ENCODE measurements around the gene PDE2A.
A peak's percentile ranks its signal among the peaks of the same experiment; 100 is the strongest.

Gene PDE2A

GRCh38 chr11:72537051-72537450 lies 137.2 kb downstream of the PDE2A start:
- no peak overlapping the region for H3K9ac ChIP-seq (ENCODE audit: low read length)
- no peak overlapping the region for H4K8ac ChIP-seq (ENCODE audit: low read depth, low read length)
- H3K18ac ChIP-seq (ENCODE audit: low read length) = no peak overlapping the region
- H3K36me3 ChIP-seq (ENCODE audit: control insufficient read depth, insufficient read depth, low read length) = no peaks in the 10 kb centered on the region
- H3K4me1 ChIP-seq (ENCODE audit: control insufficient read depth, low read depth, low read length) = peaks cover 3% of the 10 kb centered on the region
- H3K27ac ChIP-seq (ENCODE audit: low read depth, low read length) = no peak overlapping the region
- H3K4ac ChIP-seq (ENCODE audit: low read depth, low read length) = no peak overlapping the region
- H3K79me2 ChIP-seq (ENCODE audit: control insufficient read depth, insufficient read depth, low read length) = no peaks in the 10 kb centered on the region
- no peak overlapping the region for H2BK15ac ChIP-seq (replicated peaks; ENCODE audit: low read depth)
- H2AK5ac ChIP-seq (ENCODE audit: low read length) = no peak overlapping the region
- no peak for DNase-seq
- no peak overlapping the region for H3K4me3 ChIP-seq (ENCODE audit: low read length)
- no peak overlapping the region for H3K23ac ChIP-seq (ENCODE audit: low read length)
- H2BK120ac ChIP-seq (ENCODE audit: low read depth, low read length) = no peak overlapping the region
- H3K4me2 ChIP-seq (ENCODE audit: low read length) = no peak overlapping the region
- WGBS (ENCODE audit: extremely low coverage, insufficient coverage, low lambda C conversion rate) = no CpG with 5 or more reads among the region's 2 CpGs
- H2BK5ac ChIP-seq (ENCODE audit: low read length) = no peak overlapping the region
- H3K79me1 ChIP-seq (ENCODE audit: low read length) = no peaks in the 10 kb centered on the region
- no peaks in the 10 kb centered on the region for H3K27me3 ChIP-seq (ENCODE audit: insufficient read depth, low read length, poor library complexity)
- H4K5ac ChIP-seq (ENCODE audit: low read length) = no peak overlapping the region
- H3K56ac ChIP-seq (ENCODE audit: low read length) = no peak overlapping the region

- no peak overlapping the region for H2AK5ac ChIP-seq (ENCODE audit: low read length)
- peak overlapping the region; percentile 8 for H4K5ac ChIP-seq (ENCODE audit: low read length)
- peak; percentile 78 for DNase-seq
- no peaks in the 10 kb centered on the region for H3K27me3 ChIP-seq (ENCODE audit: insufficient read depth, low read length, poor library complexity)
- H3K18ac ChIP-seq (ENCODE audit: low read length) = peak overlapping the region; percentile 87
- H2BK5ac ChIP-seq (ENCODE audit: low read length) = peak overlapping the region; percentile 89
- H3K9ac ChIP-seq (ENCODE audit: low read length) = peak overlapping the region; percentile 12
- peak overlapping the region; percentile 39 for H2BK15ac ChIP-seq (replicated peaks; ENCODE audit: low read depth)
- peaks cover 3% of the 10 kb centered on the region for H3K4me1 ChIP-seq (ENCODE audit: control insufficient read depth, low read depth, low read length)
- no peak overlapping the region for H3K4me3 ChIP-seq (ENCODE audit: low read length)
- peak overlapping the region; percentile 71 for H3K56ac ChIP-seq (ENCODE audit: low read length)
- peak overlapping the region; percentile 89 for H3K27ac ChIP-seq (ENCODE audit: low read depth, low read length)
- H3K79me2 ChIP-seq (ENCODE audit: control insufficient read depth, insufficient read depth, low read length) = no peaks in the 10 kb centered on the region
- H4K8ac ChIP-seq (ENCODE audit: low read depth, low read length) = no peak overlapping the region
- no peaks in the 10 kb centered on the region for H3K79me1 ChIP-seq (ENCODE audit: low read length)
- no CpG with 5 or more reads among the region's 3 CpGs for WGBS (ENCODE audit: extremely low coverage, insufficient coverage, low lambda C conversion rate)
- peak overlapping the region; percentile 83 for H3K4ac ChIP-seq (ENCODE audit: low read depth, low read length)
- H3K4me2 ChIP-seq (ENCODE audit: low read length) = no peak overlapping the region
- no peak overlapping the region for H2BK120ac ChIP-seq (ENCODE audit: low read depth, low read length)
- H3K36me3 ChIP-seq (ENCODE audit: control insufficient read depth, insufficient read depth, low read length) = no peaks in the 10 kb centered on the region
- H3K23ac ChIP-seq (ENCODE audit: low read length) = no peak overlapping the region
These were observed 139.1 kb downstream of the PDE2A start for GRCh38 chr11:72535194-72535547.

DNA sequence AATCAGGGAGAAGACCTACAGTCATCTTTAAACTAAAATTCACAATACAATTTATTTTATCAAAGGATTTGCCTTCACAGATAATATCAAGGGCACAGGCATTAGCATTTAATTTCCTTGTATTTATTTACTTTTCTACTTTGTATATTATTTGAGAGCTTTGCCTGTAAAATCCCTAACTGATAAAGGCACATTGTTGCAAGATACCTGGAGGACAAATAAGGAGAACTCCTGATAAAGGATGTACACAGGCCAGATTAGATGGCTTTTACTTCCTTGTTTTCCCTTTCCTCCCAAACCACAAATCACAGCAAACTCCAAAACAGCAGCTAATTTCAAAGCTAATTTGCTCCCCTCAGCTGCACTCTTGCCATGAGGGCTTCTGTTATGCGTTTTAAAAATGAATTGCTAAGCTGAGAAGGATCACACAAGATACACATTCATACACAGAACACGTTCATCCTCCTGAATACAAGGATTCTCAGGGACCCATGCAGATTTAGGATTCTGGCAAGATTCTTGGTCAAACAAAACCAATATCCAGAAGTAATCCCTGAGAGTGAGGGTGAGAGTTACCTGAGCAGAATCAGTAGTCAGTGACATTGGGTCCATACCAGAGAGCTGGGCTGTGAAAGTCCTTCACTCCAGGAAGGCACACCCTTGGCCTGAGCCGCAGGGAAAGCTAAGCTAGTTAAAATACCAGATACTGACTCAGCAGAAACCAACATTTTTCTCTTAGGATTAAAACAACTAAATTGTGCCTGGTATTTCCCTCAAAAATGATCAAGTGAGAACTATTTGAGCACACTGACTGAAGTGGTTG lies 139.6 kb downstream of the PDE2A start:
- Histone ChIP-seq H3K9ac (ENCODE audit: low read length) (peak overlapping the region; percentile 24), H3K23ac (ENCODE audit: low read length) (no peak overlapping the region), H3K4ac (ENCODE audit: low read depth, low read length) (peak overlapping the region; percentile 16), H2BK5ac (ENCODE audit: low read length) (peak overlapping the region; percentile 87), H3K79me1 (ENCODE audit: low read length) (no peaks in the 10 kb centered on the region), H3K27me3 (ENCODE audit: insufficient read depth, low read length, poor library complexity) (no peaks in the 10 kb centered on the region), H4K5ac (ENCODE audit: low read length) (peak overlapping the region; percentile 8), H4K8ac (ENCODE audit: low read depth, low read length) (no peak overlapping the region), H3K4me2 (ENCODE audit: low read length) (no peak overlapping the region), H3K79me2 (ENCODE audit: control insufficient read depth, insufficient read depth, low read length) (no peaks in the 10 kb centered on the region), H3K4me1 (ENCODE audit: control insufficient read depth, low read depth, low read length) (peaks cover 3% of the 10 kb centered on the region), H3K36me3 (ENCODE audit: control insufficient read depth, insufficient read depth, low read length) (no peaks in the 10 kb centered on the region), H2BK120ac (ENCODE audit: low read depth, low read length) (no peak overlapping the region), H2BK15ac (replicated peaks; ENCODE audit: low read depth) (peak overlapping the region; percentile 39), H3K18ac (ENCODE audit: low read length) (peak overlapping the region; percentile 87), H3K4me3 (ENCODE audit: low read length) (no peak overlapping the region), H3K56ac (ENCODE audit: low read length) (peak overlapping the region; percentile 47), H3K27ac (ENCODE audit: low read depth, low read length) (peak overlapping the region; percentile 89), H2AK5ac (ENCODE audit: low read length) (no peak overlapping the region)
- WGBS (ENCODE audit: extremely low coverage, insufficient coverage, low lambda C conversion rate) = no CpG with 5 or more reads among the region's 3 CpGs
- peak; percentile 89 for DNase-seq

- DNase-seq = no peak
- H3K4me1 ChIP-seq (ENCODE audit: control insufficient read depth, low read depth, low read length) = no peaks in the 10 kb centered on the region
- no peaks in the 10 kb centered on the region for H3K79me1 ChIP-seq (ENCODE audit: low read length)
- H2AK5ac ChIP-seq (ENCODE audit: low read length) = no peak overlapping the region
- H3K56ac ChIP-seq (ENCODE audit: low read length) = no peak overlapping the region
- H3K4ac ChIP-seq (ENCODE audit: low read depth, low read length) = no peak overlapping the region
- H3K4me3 ChIP-seq (ENCODE audit: low read length) = no peak overlapping the region
- WGBS (ENCODE audit: extremely low coverage, insufficient coverage, low lambda C conversion rate) = no CpG with 5 or more reads among the region's 3 CpGs
- H2BK5ac ChIP-seq (ENCODE audit: low read length) = no peak overlapping the region
- no peak overlapping the region for H3K18ac ChIP-seq (ENCODE audit: low read length)
- no peak overlapping the region for H2BK120ac ChIP-seq (ENCODE audit: low read depth, low read length)
- no peak overlapping the region for H3K23ac ChIP-seq (ENCODE audit: low read length)
- H3K36me3 ChIP-seq (ENCODE audit: control insufficient read depth, insufficient read depth, low read length) = no peaks in the 10 kb centered on the region
- H2BK15ac ChIP-seq (replicated peaks; ENCODE audit: low read depth) = no peak overlapping the region
- no peaks in the 10 kb centered on the region for H3K79me2 ChIP-seq (ENCODE audit: control insufficient read depth, insufficient read depth, low read length)
- H3K4me2 ChIP-seq (ENCODE audit: low read length) = no peak overlapping the region
- H3K27me3 ChIP-seq (ENCODE audit: insufficient read depth, low read length, poor library complexity) = no peaks in the 10 kb centered on the region
- H4K5ac ChIP-seq (ENCODE audit: low read length) = no peak overlapping the region
- H3K9ac ChIP-seq (ENCODE audit: low read length) = no peak overlapping the region
- no peak overlapping the region for H4K8ac ChIP-seq (ENCODE audit: low read depth, low read length)
- no peak overlapping the region for H3K27ac ChIP-seq (ENCODE audit: low read depth, low read length)
These were observed 145.2 kb downstream of the PDE2A start for GRCh38 chr11:72529068-72529467.

- no peak overlapping the region for H2BK15ac ChIP-seq (replicated peaks; ENCODE audit: low read depth)
- H4K8ac ChIP-seq (ENCODE audit: low read depth, low read length) = no peak overlapping the region
- no CpG with 5 or more reads among the region's 3 CpGs for WGBS (ENCODE audit: extremely low coverage, insufficient coverage, low lambda C conversion rate)
- no peak overlapping the region for H3K4me2 ChIP-seq (ENCODE audit: low read length)
- no peak overlapping the region for H4K5ac ChIP-seq (ENCODE audit: low read length)
- no peaks in the 10 kb centered on the region for H3K79me1 ChIP-seq (ENCODE audit: low read length)
- H3K23ac ChIP-seq (ENCODE audit: low read length) = no peak overlapping the region
- H3K79me2 ChIP-seq (ENCODE audit: control insufficient read depth, insufficient read depth, low read length) = no peaks in the 10 kb centered on the region
- no peaks in the 10 kb centered on the region for H3K36me3 ChIP-seq (ENCODE audit: control insufficient read depth, insufficient read depth, low read length)
- H2AK5ac ChIP-seq (ENCODE audit: low read length) = no peak overlapping the region
- H3K4ac ChIP-seq (ENCODE audit: low read depth, low read length) = peak overlapping the region; percentile 73
- no peak overlapping the region for H3K9ac ChIP-seq (ENCODE audit: low read length)
- H3K18ac ChIP-seq (ENCODE audit: low read length) = no peak overlapping the region
- H3K4me1 ChIP-seq (ENCODE audit: control insufficient read depth, low read depth, low read length) = no peaks in the 10 kb centered on the region
- no peaks in the 10 kb centered on the region for H3K27me3 ChIP-seq (ENCODE audit: insufficient read depth, low read length, poor library complexity)
- H3K4me3 ChIP-seq (ENCODE audit: low read length) = no peak overlapping the region
- no peak overlapping the region for H3K56ac ChIP-seq (ENCODE audit: low read length)
- DNase-seq = no peak
- H2BK120ac ChIP-seq (ENCODE audit: low read depth, low read length) = no peak overlapping the region
- H2BK5ac ChIP-seq (ENCODE audit: low read length) = no peak overlapping the region
- no peak overlapping the region for H3K27ac ChIP-seq (ENCODE audit: low read depth, low read length)
These were observed 146.1 kb downstream of the PDE2A start for GRCh38 chr11:72528121-72528520.

Data from mesendoderm (in vitro differentiated cells).